Type B pancreatic cell (in vitro differentiated cells): ENCODE measurements around the gene CHAC1. TPM values are rescaled to one million over a fixed set of nuclear protein-coding genes. Genes with fewer than 3 reads are reported as not detected.

Source experiments
- DNase-seq: peaks from one replicate; pipeline ENCODE4 v3.0.0; 2021; ENCODE audit warnings: mixed read lengths; ENCODE audit not compliant: unreplicated experiment; ENCODE audit errors: extremely low spot score
- H3K27ac Mint-ChIP-seq: 2 replicates; pipeline ENCODE4 v1.8.0; 2021; ENCODE audit warnings: mild to moderate bottlenecking, mixed read lengths
- H3K27me3 Mint-ChIP-seq: 2 replicates; pipeline ENCODE4 v1.8.0; 2021; ENCODE audit warnings: mixed read lengths
- H3K36me3 Mint-ChIP-seq: 2 replicates; pipeline ENCODE4 v1.8.0; 2021; ENCODE audit warnings: mixed read lengths
- H3K4me1 Mint-ChIP-seq: one replicate; pipeline ENCODE4 v1.8.0; 2021; ENCODE audit warnings: mixed read lengths; ENCODE audit not compliant: unreplicated experiment
- H3K4me3 Mint-ChIP-seq: 2 replicates; pipeline ENCODE4 v1.8.0; 2021; ENCODE audit warnings: mild to moderate bottlenecking, mixed read lengths
- H3K9me3 Mint-ChIP-seq: 2 replicates; pipeline ENCODE4 v1.8.0; 2021; ENCODE audit warnings: mixed read lengths
- CTCF ChIP-seq: fragments of 200-600 bp; sonication (generic); conservative IDR thresholded peaks from 2 replicates; pipeline ENCODE4 v1.5.0; 2021; ENCODE audit warnings: antibody characterized with exemption, mild to moderate bottlenecking
- total RNA-seq: library from RNA; stranded (reverse); gene quantifications from 2 replicates; pipeline ENCODE4 v1.2.1, GENCODE V29; 2021; ENCODE audit warnings: low replicate concordance

Gene CHAC1
- total RNA-seq, 1 donor from 2014 or later = 7.8 TPM

DNA sequence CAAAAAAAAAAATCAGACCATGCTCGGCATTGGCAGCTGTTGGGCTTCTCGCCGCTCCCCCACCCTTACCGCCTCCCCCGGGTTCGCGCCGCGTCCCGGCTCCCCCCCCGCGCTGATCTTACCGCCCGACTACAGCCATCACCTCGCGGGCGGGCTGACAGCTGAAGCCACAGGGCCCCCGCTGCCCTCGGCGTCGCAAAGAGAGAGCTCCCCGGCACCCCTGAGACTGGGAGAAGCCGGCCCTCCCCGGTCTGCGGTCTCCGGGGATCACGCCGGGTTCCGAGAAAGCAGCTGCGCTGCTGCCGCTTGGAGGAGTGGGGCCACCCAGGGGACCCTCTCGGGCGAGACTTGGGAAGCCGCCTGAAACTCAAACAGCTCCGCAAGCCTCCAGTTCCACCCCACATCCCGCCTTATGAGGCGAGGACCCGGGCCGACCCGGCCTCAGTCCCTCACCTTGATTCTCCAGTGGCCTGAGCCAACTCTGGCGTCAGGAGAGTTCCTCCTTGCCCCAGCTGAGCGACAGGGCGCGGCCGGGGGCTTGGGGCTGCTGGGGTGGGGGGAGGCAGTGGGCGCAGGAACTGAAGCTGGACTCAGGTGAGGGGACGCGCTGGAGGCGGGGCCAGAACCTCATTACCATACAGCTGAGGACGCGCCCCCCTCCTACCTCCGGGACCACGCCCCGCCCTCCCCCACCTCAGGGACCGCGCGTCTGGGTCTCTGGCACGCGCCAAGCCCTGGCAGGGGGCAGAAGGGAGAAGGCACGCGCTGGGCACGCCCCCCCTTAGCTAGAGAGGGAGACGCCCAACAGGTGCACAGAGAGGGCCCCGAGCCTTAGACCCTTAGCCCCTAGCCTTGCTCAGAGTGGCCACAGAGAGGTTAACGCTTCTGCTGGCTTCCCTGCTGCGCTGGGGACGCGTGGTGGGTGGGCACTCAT lies 25.1 kb upstream of the CHAC1 start:
- H3K36me3 Mint-ChIP-seq = no peaks in the 10 kb centered on the region
- no peak overlapping the region for H3K27ac Mint-ChIP-seq
- H3K4me3 Mint-ChIP-seq = peak overlapping the region; percentile 88
- DNase-seq = peak; percentile 70
- H3K4me1 Mint-ChIP-seq = peaks cover 22% of the 10 kb centered on the region
- TF ChIP-seq CTCF = no peak
- H3K9me3 Mint-ChIP-seq = no peaks in the 10 kb centered on the region
- H3K27me3 Mint-ChIP-seq = peaks cover 89% of the 10 kb centered on the region

DNA sequence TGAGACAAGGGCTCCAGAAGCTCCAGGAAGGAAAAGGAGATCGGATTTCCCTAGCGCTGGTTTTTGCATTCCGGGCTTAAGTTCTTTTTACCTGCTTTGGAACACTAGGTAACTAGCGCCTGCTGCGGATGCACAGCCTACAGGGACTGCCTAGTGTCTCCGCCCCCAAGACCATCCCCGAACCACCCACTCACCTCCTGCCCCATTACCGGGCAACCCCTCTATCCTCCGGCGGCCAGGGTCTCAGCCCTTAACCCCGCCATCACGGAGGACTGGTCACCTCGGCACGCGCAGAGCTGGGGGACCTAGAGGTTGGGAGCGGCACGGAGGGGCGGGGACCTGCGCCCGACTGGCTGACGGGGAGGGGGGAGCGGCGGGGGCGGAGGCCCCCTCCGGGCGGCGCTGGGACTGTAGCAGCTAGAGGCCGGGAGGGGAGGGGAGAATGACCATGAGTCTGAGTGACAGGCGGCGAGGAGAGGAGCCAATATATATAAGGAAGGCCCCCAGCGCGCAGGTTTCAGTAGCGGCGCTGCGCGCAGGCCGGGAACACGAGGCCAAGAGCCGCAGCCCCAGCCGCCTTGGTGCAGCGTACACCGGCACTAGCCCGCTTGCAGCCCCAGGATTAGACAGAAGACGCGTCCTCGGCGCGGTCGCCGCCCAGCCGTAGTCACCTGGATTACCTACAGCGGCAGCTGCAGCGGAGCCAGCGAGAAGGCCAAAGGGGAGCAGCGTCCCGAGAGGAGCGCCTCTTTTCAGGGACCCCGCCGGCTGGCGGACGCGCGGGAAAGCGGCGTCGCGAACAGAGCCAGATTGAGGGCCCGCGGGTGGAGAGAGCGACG lies 24.2 kb upstream of the CHAC1 start, which contains the start of gene DLL4:
Gene DLL4 (plus strand): TSS at position 520 of the 839 bp plus-strand sequence. CDS start 329 bp downstream, outside the sequence.
- no peak for TF ChIP-seq CTCF
- peak; percentile 79 for DNase-seq

GRCh38 chr15:40929660-40930429 lies 23.4 kb upstream of the CHAC1 start:
- peak; percentile 75 for DNase-seq
- H3K9me3 Mint-ChIP-seq = no peaks in the 10 kb centered on the region
- H3K4me1 Mint-ChIP-seq = peaks cover 22% of the 10 kb centered on the region
- no peak overlapping the region for H3K27ac Mint-ChIP-seq
- no peaks in the 10 kb centered on the region for H3K36me3 Mint-ChIP-seq
- H3K27me3 Mint-ChIP-seq = peaks cover 80% of the 10 kb centered on the region
- H3K4me3 Mint-ChIP-seq = peak overlapping the region; percentile 88
- no peak for TF ChIP-seq CTCF

More for the DNA sequence above, 24.2 kb upstream of the CHAC1 start, which contains the start of gene DLL4:
- Mint-ChIP-seq H3K9me3 (no peaks in the 10 kb centered on the region), H3K4me3 (peak within 1 kb of the TSS; percentile 88), H3K27me3 (peaks cover 88% of the 10 kb centered on the region), H3K36me3 (no peaks in the 10 kb centered on the region), H3K27ac (peak within 1 kb of the TSS; percentile 72), H3K4me1 (peaks cover 22% of the 10 kb centered on the region)

GRCh38 chr15:40930430-40931299 lies 22.6 kb upstream of the CHAC1 start:
- no peaks in the 10 kb centered on the region for H3K36me3 Mint-ChIP-seq
- peak overlapping the region; percentile 88 for H3K4me3 Mint-ChIP-seq
- TF ChIP-seq CTCF = peak; percentile 72
- H3K4me1 Mint-ChIP-seq = peaks cover 22% of the 10 kb centered on the region
- H3K27me3 Mint-ChIP-seq = peaks cover 72% of the 10 kb centered on the region
- peak; percentile 74 for DNase-seq
- peak overlapping the region; percentile 74 for H3K27ac Mint-ChIP-seq
- no peaks in the 10 kb centered on the region for H3K9me3 Mint-ChIP-seq
